Measurements from ENCODE around the gene MPEG1.

Gene MPEG1

DNA sequence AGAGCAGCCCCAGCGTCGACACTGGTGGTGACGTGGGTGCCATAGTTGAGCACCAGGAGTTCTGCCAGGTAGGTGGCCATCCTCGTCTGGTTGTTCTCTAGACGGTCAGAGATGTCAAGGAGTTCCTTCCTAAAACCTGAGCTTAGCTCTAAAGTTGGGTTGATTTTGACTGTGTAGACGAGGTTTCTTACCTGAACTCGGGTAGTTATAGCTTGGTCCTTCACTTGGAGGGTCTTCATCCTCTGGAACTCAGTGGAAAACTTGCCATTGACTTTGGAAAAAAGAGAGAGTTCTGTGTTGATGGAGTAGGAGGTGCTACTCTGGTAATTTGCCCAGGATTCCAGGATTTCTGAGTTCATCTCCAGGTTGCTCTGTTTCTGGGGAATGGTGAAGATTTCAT, 505 bp downstream of the MPEG1 start:
- peaks cover 7% of the 10 kb centered on the region for H3K4me1 Mint-ChIP-seq
- no peak for DNase-seq (ENCODE audit: low spot score in 2 of 2)
- no peak overlapping the region for H3K27ac Mint-ChIP-seq (ENCODE audit: low read depth)
- peaks cover 2% of the 10 kb centered on the region for H3K36me3 Mint-ChIP-seq (ENCODE audit: insufficient read depth)
- H3K4me3 Mint-ChIP-seq: no peak overlapping the region
- no peak for ATAC-seq (replicated peaks; ENCODE audit: extremely low read depth, poor library complexity, severe bottlenecking)
- no peaks in the 10 kb centered on the region for H3K9me3 Mint-ChIP-seq
- peaks cover 40% of the 10 kb centered on the region for H3K27me3 Mint-ChIP-seq

DNA sequence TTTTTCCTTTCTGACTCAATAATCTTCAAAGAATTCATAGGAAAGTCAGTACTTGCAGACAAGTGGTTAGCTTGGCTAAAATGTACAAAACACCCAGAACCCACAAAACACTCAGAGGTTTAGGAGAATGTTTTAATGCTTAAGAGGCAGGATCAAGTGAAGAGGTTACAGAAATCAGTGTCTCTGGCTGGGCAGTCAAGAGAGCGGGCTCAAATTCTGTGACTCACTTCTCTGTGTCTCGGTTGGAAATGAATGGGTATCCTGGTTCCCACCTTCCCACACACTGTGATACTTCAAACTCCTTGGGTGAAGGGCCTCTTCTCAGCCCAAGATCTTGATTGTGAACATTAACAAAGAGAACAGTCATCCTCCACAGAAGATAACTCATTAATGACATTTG, 3.8 kb downstream of the MPEG1 start:
- Mint-ChIP-seq H3K36me3 (ENCODE audit: insufficient read depth) (peaks cover 2% of the 10 kb centered on the region), H3K4me3 (no peak overlapping the region), H3K4me1 (peaks cover 7% of the 10 kb centered on the region), H3K27me3 (peaks cover 22% of the 10 kb centered on the region), H3K9me3 (no peaks in the 10 kb centered on the region), H3K27ac (ENCODE audit: low read depth) (no peak overlapping the region)
- DNase-seq (ENCODE audit: low spot score in 2 of 2): no peak
- ATAC-seq (replicated peaks; ENCODE audit: extremely low read depth, poor library complexity, severe bottlenecking): no peak

DNA sequence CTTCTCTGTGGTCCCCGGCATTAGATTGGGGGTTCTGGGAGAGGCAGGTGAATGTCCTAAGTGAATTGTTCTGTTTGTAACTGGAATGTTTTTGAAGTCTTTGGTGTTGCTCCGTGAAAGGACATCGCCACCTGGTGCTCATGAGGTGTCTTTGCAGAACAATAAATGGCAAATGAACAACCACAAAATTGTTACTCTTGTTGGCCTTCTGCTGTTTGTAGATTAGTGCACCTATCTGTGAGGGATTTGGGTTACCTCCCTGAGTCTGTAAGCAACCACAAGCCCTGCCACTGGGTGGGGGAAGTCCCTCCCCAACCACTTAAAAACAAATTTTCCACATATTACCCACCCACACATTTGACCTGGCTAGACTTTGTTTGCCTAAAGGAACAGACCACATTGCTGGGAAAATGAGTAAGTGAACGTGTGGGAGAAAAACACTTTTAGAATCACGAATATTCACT, 4.7 kb downstream of the MPEG1 start:
- H3K27me3 Mint-ChIP-seq: peaks cover 22% of the 10 kb centered on the region
- H3K4me3 Mint-ChIP-seq: peak overlapping the region; percentile 19

DNA sequence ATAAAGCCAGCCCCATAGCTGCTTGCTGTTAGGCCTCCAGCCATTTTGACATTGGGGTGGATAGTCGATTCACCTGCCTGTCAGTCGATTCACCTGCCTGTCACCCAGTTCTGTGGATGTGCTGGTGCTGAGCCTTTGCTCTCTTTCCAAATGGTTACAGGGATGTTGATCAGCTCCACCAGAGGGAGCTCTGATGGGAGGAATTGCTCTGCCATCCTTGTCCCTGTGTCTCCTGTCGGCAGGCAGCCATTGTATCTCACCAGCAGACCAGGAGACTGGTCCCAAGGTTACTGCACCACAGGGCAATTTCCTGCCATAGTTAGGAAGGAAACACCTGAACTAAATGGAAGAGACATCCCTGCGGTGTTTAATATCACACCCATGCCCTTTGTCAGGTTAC, 6.1 kb downstream of the MPEG1 start:
- H3K27ac Mint-ChIP-seq (ENCODE audit: low read depth): no peak overlapping the region
- DNase-seq (ENCODE audit: low spot score in 2 of 2): no peak
- H3K4me3 Mint-ChIP-seq: no peak overlapping the region
- peaks cover 2% of the 10 kb centered on the region for H3K36me3 Mint-ChIP-seq (ENCODE audit: insufficient read depth)
- no peak for ATAC-seq (replicated peaks; ENCODE audit: extremely low read depth, poor library complexity, severe bottlenecking)
- H3K27me3 Mint-ChIP-seq: peaks cover 14% of the 10 kb centered on the region
- peaks cover 7% of the 10 kb centered on the region for H3K4me1 Mint-ChIP-seq
- H3K9me3 Mint-ChIP-seq: no peaks in the 10 kb centered on the region

More for the DNA sequence above, 4.7 kb downstream of the MPEG1 start:
- H3K27ac Mint-ChIP-seq (ENCODE audit: low read depth): no peak overlapping the region
- peaks cover 7% of the 10 kb centered on the region for H3K4me1 Mint-ChIP-seq
- ATAC-seq (replicated peaks; ENCODE audit: extremely low read depth, poor library complexity, severe bottlenecking) (peak; percentile 17), DNase-seq (ENCODE audit: low spot score in 2 of 2) (peak in 1 of 2 donors; percentile 16)
- H3K9me3 Mint-ChIP-seq: no peaks in the 10 kb centered on the region
- peaks cover 2% of the 10 kb centered on the region for H3K36me3 Mint-ChIP-seq (ENCODE audit: insufficient read depth)

DNA sequence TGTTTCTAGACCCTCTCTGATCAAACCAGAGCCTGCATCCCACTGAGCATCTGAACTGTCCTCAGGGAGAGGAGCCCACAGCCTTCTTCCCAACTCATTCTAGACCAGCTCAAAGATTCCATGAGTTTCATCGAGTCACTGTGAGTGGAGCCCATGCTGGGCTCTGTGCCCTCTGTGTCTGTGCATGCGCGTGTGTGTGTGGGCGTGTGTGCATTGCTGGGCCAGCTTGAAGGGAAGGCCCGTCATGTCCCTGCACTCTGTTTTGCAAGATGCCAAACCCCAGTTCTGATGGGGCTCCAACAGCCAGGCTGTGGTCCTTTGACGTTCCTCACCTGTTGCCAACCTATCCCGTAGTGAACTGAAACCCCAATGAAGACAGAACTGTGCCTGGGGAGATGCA, 7.1 kb downstream of the MPEG1 start:
- DNase-seq (ENCODE audit: low spot score in 2 of 2) (no peak), ATAC-seq (replicated peaks; ENCODE audit: extremely low read depth, poor library complexity, severe bottlenecking) (no peak)
- peaks cover 7% of the 10 kb centered on the region for H3K4me1 Mint-ChIP-seq
- no peak overlapping the region for H3K4me3 Mint-ChIP-seq
- no peaks in the 10 kb centered on the region for H3K9me3 Mint-ChIP-seq
- peaks cover 4% of the 10 kb centered on the region for H3K27me3 Mint-ChIP-seq
- H3K27ac Mint-ChIP-seq (ENCODE audit: low read depth): no peak overlapping the region
- H3K36me3 Mint-ChIP-seq (ENCODE audit: insufficient read depth): peaks cover 2% of the 10 kb centered on the region

DNA sequence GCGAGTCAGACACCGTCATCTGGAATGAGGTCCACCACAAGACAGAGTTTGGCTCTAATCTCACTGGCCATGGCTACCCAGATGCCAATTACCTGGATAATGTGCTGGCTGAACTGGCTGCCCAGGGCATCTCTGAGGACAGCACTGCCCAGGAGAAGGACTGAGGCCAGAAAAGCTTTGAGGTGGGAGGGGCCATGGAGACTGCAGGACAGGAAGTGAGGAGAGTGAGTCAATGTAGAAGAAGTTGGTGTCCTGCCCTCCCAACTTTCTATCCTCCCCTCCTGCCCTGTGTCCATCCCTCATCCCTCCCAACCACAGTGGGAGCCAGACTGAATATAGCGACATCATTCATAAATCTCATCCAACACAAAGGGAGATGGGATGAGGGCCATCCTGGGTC, 8.0 kb downstream of the MPEG1 start:
- ATAC-seq (replicated peaks; ENCODE audit: extremely low read depth, poor library complexity, severe bottlenecking): no peak
- no peaks in the 10 kb centered on the region for H3K9me3 Mint-ChIP-seq
- peaks cover 2% of the 10 kb centered on the region for H3K36me3 Mint-ChIP-seq (ENCODE audit: insufficient read depth)
- peaks cover 7% of the 10 kb centered on the region for H3K4me1 Mint-ChIP-seq
- no peaks in the 10 kb centered on the region for H3K27me3 Mint-ChIP-seq
- no peak for DNase-seq (ENCODE audit: low spot score in 2 of 2)
- no peak overlapping the region for H3K4me3 Mint-ChIP-seq
- no peak overlapping the region for H3K27ac Mint-ChIP-seq (ENCODE audit: low read depth)

DNA sequence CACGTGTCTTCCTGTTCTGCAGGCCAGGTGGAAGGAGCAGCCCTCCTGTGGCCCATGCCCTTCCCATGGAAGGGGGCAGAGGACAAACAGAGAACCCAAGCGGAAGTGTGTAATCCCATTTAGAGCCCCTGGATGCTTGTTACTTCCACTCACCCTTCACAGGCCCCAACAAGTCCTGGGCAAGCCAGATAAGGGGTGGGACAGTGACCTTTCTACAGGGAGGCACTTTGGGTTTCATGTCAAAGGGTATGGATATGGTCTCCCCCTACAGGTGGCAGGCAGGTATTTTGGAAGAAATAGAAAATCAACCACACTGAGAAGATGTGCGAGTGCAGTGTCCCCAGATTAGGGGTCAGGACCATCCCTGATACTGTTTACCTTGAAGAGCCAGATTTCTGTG, 11.4 kb downstream of the MPEG1 start:
- ATAC-seq (replicated peaks; ENCODE audit: extremely low read depth, poor library complexity, severe bottlenecking): no peak
- H3K36me3 Mint-ChIP-seq (ENCODE audit: insufficient read depth): no peaks in the 10 kb centered on the region
- H3K9me3 Mint-ChIP-seq: no peaks in the 10 kb centered on the region
- H3K27me3 Mint-ChIP-seq: no peaks in the 10 kb centered on the region
- H3K27ac Mint-ChIP-seq (ENCODE audit: low read depth): no peak overlapping the region
- no peaks in the 10 kb centered on the region for H3K4me1 Mint-ChIP-seq
- no peak for DNase-seq (ENCODE audit: low spot score in 2 of 2)
- H3K4me3 Mint-ChIP-seq: no peak overlapping the region

DNA sequence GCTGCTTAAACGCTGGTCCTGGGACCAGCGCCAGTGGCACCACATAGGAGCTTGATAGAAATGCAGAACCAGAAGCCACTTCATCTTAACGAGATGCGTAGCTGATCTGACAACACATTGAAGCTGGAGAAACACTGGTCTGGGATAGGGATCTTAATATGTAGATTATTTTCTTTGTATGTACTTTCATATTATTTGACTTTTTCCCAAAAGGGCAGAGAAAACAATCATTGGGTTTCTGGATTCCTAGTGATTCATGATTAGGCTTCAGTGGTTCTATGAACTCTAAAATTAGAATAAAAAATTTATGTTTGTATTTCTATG, 12.3 kb downstream of the MPEG1 start:
- no peaks in the 10 kb centered on the region for H3K27me3 Mint-ChIP-seq

DNA sequence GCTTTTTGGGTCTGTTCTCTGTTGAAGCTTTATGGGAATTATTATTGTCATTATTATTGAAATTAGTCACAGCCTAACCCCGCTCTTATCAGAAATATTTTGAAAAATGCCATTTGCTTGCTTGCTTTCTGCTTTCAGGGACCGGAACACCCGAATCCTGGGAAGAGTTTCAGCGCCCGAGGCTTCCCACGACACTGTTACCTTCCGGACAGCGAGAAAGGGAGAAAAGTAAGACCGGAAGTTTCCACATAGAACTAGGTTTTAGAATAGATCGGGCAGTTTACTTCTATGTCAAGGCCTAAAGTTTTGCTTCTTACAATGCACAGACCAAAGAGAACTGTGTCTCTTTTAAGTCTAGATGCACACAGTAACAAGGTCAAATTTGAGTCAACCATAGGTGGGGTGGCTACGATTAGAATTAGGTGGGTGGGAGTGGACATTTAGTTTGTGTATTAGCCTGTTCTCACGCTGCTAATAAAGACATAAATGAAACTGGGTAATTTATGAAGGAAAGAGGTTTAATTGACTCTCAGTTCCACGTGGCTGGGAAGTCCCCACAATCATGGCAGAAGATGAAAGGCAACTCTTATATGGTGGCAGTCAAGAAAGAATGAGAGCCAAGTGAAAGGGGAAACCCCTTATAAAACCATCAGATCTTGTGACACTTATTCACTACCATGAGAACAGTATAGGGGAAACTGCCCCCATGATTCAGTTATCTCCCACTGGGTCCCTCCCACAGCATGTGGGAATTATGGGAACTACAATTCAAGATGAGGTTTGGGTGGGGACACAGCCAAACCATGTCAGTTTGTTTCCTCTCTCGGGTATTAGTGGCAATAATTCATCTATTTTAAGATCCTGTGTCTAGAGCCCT, 12.9 kb downstream of the MPEG1 start:
- H3K4me1 Mint-ChIP-seq: no peaks in the 10 kb centered on the region
- no peak overlapping the region for H3K4me3 Mint-ChIP-seq
- no peaks in the 10 kb centered on the region for H3K27me3 Mint-ChIP-seq
- ATAC-seq (replicated peaks; ENCODE audit: extremely low read depth, poor library complexity, severe bottlenecking): peak; percentile 40
- no peak for DNase-seq (ENCODE audit: low spot score in 2 of 2)
- H3K27ac Mint-ChIP-seq (ENCODE audit: low read depth): no peak overlapping the region
- no peaks in the 10 kb centered on the region for H3K36me3 Mint-ChIP-seq (ENCODE audit: insufficient read depth)
- no peaks in the 10 kb centered on the region for H3K9me3 Mint-ChIP-seq

More for the DNA sequence above, 12.3 kb downstream of the MPEG1 start:
- DNase-seq (ENCODE audit: low spot score in 2 of 2): no peak
- Mint-ChIP-seq H3K4me1 (no peaks in the 10 kb centered on the region), H3K4me3 (no peak overlapping the region), H3K27ac (ENCODE audit: low read depth) (no peak overlapping the region), H3K9me3 (no peaks in the 10 kb centered on the region), H3K36me3 (ENCODE audit: insufficient read depth) (no peaks in the 10 kb centered on the region)
- ATAC-seq (replicated peaks; ENCODE audit: extremely low read depth, poor library complexity, severe bottlenecking): no peak

DNA sequence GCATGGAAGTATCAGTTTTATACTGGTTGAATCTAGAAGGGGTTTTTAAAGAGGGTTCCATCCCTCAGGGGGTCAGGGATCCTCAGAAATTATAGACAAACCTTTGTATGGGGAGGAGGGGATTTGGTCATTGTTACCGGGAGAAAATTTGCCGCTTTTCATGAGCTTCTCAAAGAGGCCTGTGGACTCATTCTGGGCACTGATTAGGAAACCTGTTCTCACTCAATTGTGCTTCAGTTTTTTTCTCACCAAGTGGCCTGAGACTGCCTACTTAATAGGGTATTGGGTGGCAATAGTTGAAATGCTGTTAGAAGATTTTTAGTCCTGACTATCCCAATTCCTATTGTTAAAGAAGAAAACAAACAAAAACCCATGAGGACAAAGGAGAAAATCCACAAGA, 14.0 kb downstream of the MPEG1 start:
- H3K9me3 Mint-ChIP-seq: no peaks in the 10 kb centered on the region
- H3K4me3 Mint-ChIP-seq: no peak overlapping the region
- H3K27ac Mint-ChIP-seq (ENCODE audit: low read depth): no peak overlapping the region
- H3K27me3 Mint-ChIP-seq: no peaks in the 10 kb centered on the region
- no peak for ATAC-seq (replicated peaks; ENCODE audit: extremely low read depth, poor library complexity, severe bottlenecking)
- no peak for DNase-seq (ENCODE audit: low spot score in 2 of 2)
- H3K4me1 Mint-ChIP-seq: no peaks in the 10 kb centered on the region
- H3K36me3 Mint-ChIP-seq (ENCODE audit: insufficient read depth): no peaks in the 10 kb centered on the region

DNA sequence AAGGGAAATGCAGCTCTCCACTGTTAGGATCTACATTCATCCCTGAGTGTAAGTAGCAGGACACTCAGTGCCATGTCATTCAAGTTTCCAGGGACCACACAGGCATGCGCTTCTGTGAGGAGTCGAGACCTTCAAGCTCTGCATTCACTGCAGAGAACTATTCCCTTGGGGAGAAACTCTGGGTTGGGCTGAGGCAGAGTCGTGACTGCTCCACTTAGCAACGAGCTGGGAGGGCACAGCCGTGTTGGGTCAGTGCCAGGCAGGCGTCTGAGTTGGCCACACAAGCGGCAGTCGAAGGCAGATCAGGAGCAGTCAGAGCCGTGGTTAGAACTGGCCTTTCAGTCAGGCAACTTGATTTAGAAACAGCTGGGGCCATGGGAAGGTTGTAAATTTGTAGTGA, 14.7 kb downstream of the MPEG1 start:
- DNase-seq (ENCODE audit: low spot score in 2 of 2): no peak
- Mint-ChIP-seq H3K9me3 (no peaks in the 10 kb centered on the region), H3K27ac (ENCODE audit: low read depth) (no peak overlapping the region), H3K27me3 (no peaks in the 10 kb centered on the region), H3K36me3 (ENCODE audit: insufficient read depth) (no peaks in the 10 kb centered on the region), H3K4me1 (no peaks in the 10 kb centered on the region), H3K4me3 (no peak overlapping the region)
- ATAC-seq (replicated peaks; ENCODE audit: extremely low read depth, poor library complexity, severe bottlenecking): no peak

DNA sequence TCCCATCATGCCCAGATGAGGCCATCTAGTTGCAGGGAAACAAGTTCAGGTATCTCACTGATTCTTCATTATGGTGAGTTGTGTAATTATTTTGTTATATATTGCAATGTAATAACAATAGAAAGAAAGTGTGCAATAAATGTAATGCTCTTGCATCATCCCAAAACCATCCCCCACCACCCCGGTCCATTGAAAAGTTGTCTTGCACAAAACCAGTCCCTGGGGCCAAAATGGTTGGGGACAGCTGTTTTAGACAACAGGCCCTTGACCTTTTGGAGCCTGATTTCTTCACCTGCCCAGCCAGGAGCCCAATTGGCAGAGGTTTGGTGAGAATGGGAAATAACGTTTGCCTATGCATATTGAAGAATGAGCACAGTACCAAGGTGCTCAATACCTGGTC, 15.9 kb downstream of the MPEG1 start:
- H3K4me3 Mint-ChIP-seq: no peak overlapping the region
- H3K27me3 Mint-ChIP-seq: no peaks in the 10 kb centered on the region
- no peaks in the 10 kb centered on the region for H3K36me3 Mint-ChIP-seq (ENCODE audit: insufficient read depth)
- ATAC-seq (replicated peaks; ENCODE audit: extremely low read depth, poor library complexity, severe bottlenecking) (no peak), DNase-seq (ENCODE audit: low spot score in 2 of 2) (no peak)
- H3K9me3 Mint-ChIP-seq: no peaks in the 10 kb centered on the region
- no peak overlapping the region for H3K27ac Mint-ChIP-seq (ENCODE audit: low read depth)
- no peaks in the 10 kb centered on the region for H3K4me1 Mint-ChIP-seq

DNA sequence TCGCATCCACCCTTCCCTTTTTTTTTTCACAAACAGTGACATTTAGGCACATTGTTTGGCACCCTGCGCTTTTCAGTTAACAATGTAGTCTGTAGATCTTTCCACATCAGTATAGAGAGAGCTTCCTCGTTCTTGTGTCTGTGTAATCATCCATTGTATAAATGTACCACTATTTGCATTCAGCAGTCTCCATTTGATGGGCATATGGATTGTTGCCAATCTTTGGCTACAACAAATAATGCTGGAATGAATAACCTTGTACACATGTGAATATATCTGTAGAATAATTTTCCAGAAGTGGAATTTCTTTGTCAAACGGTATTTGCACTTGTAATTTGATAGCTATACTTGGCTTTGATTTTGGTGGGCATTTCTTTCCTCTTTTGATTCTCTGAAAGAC, 17.1 kb downstream of the MPEG1 start:
- ATAC-seq (replicated peaks; ENCODE audit: extremely low read depth, poor library complexity, severe bottlenecking): no peak
- no peaks in the 10 kb centered on the region for H3K4me1 Mint-ChIP-seq
- no peaks in the 10 kb centered on the region for H3K9me3 Mint-ChIP-seq
- no peaks in the 10 kb centered on the region for H3K27me3 Mint-ChIP-seq
- no peak overlapping the region for H3K4me3 Mint-ChIP-seq
- no peaks in the 10 kb centered on the region for H3K36me3 Mint-ChIP-seq (ENCODE audit: insufficient read depth)
- no peak overlapping the region for H3K27ac Mint-ChIP-seq (ENCODE audit: low read depth)
- no peak for DNase-seq (ENCODE audit: low spot score in 2 of 2)

Measured in central memory CD8-positive, alpha-beta T cell (primary cell).